Thyroid gland (tissue), 4 donors: Measurements from ENCODE around the gene LILRA6.

Experiments
- CTCF ChIP-seq, 6 experiments: fragments of 200-600 bp in 3 of 6; fragments of 450-650 bp in 3 of 6; sonication (generic) in 3 of 6; IDR thresholded peaks; one replicate each; pipeline ENCODE4 v1.5.1; 2016 to 2019; ENCODE audit warnings: antibody characterized with exemption in 6 of 6, mild to moderate bottlenecking in 2 of 6, inconsistent platforms in 1 of 6, moderate library complexity in 1 of 6
- POLR2A ChIP-seq, 2 donors: fragments of 450-650 bp; IDR thresholded peaks; one replicate each; pipeline ENCODE4 v1.6.1; 2017; ENCODE audit warnings: antibody characterized with exemption in 2 of 2, mild to moderate bottlenecking in 2 of 2, moderate library complexity in 1 of 2

- TF ChIP-seq CTCF (IDR thresholded peaks at IDR 0.05) (no peak), POLR2A (IDR thresholded peaks at IDR 0.05) (no peak)
These were observed 28.5 kb upstream of the LILRA6 start for GRCh38 chr19:54271106-54271505.
